ENCODE results near the gene RHD. TPM values are rescaled to one million over a fixed set of nuclear protein-coding genes. Genes with fewer than 3 reads are reported as not detected.
"Not testable (repeated sequence)": the region's sequence is repeated elsewhere in the genome, so short reads cannot be mapped to it uniquely, and the experiment has no call there.

Gene RHD
- total RNA-seq, 1 experiment from 2014 or later: not detected

- no peak overlapping the region for H3K27ac ChIP-seq (ENCODE audit: low read depth, low read length, poor library complexity, severe bottlenecking)
- H3K36me3 ChIP-seq (ENCODE audit: insufficient read depth, low read length, poor library complexity, severe bottlenecking): peaks cover 17% of the 10 kb centered on the region
- TF ChIP-seq EZH2 (IDR thresholded peaks at IDR 0.05; ENCODE audit: borderline replicate concordance, low read depth, low read length, poor library complexity, severe bottlenecking): no peak
- TF ChIP-seq, protein P1, sequence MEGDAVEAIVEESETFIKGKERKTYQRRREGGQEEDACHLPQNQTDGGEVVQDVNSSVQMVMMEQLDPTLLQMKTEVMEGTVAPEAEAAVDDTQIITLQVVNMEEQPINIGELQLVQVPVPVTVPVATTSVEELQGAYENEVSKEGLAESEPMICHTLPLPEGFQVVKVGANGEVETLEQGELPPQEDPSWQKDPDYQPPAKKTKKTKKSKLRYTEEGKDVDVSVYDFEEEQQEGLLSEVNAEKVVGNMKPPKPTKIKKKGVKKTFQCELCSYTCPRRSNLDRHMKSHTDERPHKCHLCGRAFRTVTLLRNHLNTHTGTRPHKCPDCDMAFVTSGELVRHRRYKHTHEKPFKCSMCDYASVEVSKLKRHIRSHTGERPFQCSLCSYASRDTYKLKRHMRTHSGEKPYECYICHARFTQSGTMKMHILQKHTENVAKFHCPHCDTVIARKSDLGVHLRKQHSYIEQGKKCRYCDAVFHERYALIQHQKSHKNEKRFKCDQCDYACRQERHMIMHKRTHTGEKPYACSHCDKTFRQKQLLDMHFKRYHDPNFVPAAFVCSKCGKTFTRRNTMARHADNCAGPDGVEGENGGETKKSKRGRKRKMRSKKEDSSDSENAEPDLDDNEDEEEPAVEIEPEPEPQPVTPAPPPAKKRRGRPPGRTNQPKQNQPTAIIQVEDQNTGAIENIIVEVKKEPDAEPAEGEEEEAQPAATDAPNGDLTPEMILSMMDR (conservative IDR thresholded peaks at IDR 0.05; ENCODE audit: low read depth, low read length): no peak
- intact Hi-C loops (cut with micrococcal nuclease; ENCODE audit: unreplicated experiment): no loop called here
- H3K4me3 ChIP-seq (ENCODE audit: low read depth, low read length, poor library complexity, severe bottlenecking): no peak overlapping the region
- no peak for DNase-seq (ENCODE audit: low spot score)
- H3K27me3 ChIP-seq (replicated peaks; ENCODE audit: insufficient read depth, low read depth, low read length, poor library complexity): no peaks in the 10 kb centered on the region
- POLR2A ChIA-PET (ENCODE audit: low non-redundant PET): no interaction called here
- CTCF ChIA-PET: no interaction called here
- H3K9me3 ChIP-seq (ENCODE audit: low read depth, low read length, poor library complexity, severe bottlenecking): no peaks in the 10 kb centered on the region
- TSS peak; percentile 80 for BruUV-seq (replicated peaks)
- H3K4me1 ChIP-seq (ENCODE audit: insufficient read depth, low read length, poor library complexity, severe bottlenecking): no peaks in the 10 kb centered on the region
Measured at GRCh38 chr1:25361901-25362300, 89.6 kb downstream of the RHD start.

DNA sequence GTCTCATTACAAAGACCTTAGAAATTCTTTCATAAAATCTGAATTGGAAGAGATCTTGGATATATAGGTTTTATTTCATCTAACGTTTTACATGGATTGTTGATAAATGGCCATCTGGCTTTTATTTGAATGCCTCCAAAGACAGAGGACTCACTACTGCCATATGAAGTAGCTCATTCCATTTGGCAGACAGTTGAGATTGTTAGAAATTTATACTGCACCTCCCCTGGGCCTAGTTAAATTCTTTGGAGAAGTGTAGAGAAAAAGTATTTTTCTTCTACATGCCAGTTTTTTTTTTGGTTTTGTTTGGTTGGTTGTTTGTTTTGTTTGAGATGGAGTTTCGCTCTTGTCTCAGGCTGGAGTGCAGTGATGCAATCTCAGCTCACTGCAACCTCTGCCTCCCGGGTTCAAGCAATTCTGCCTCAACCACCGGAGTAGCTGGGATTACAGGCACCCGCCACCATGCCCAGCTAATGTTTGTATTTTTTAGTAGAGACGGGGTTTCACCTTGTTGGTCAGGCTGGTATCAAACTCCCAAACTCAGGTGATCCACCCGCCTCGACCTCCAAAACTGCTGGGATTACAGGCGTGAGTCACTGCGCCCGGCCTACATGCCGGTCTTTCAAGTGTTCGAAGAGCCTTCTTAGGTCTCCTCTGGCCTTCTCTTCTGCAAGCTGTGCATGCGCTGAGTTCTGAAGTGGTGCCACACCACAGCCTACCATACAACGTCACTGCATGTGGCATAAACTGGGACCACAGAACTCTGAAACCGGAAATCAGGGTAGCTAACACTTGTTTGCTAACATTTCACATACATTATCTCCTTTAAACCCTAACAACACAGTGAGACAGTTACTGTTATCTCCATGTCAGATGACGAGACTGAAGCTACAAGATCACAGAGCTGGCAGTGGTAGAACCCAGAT lies 90.6 kb downstream of the RHD start:
- peaks cover 12% of the 10 kb centered on the region for H3K36me3 ChIP-seq (ENCODE audit: insufficient read depth, low read length, poor library complexity, severe bottlenecking)
- BruUV-seq (replicated peaks); H3K9me3 ChIP-seq (ENCODE audit: low read depth, low read length, poor library complexity, severe bottlenecking); H3K27ac ChIP-seq (ENCODE audit: low read depth, low read length, poor library complexity, severe bottlenecking); H3K4me3 ChIP-seq (ENCODE audit: low read depth, low read length, poor library complexity, severe bottlenecking); DNase-seq (ENCODE audit: low spot score); CTCF ChIA-PET; POLR2A ChIA-PET (ENCODE audit: low non-redundant PET); H3K4me1 ChIP-seq (ENCODE audit: insufficient read depth, low read length, poor library complexity, severe bottlenecking); intact Hi-C loops (cut with micrococcal nuclease; ENCODE audit: unreplicated experiment); H3K27me3 ChIP-seq (replicated peaks; ENCODE audit: insufficient read depth, low read depth, low read length, poor library complexity): not testable (repeated sequence)

- Histone ChIP-seq H3K27me3 (replicated peaks; ENCODE audit: insufficient read depth, low read depth, low read length, poor library complexity) (no peaks in the 10 kb centered on the region), H3K27ac (ENCODE audit: low read depth, low read length, poor library complexity, severe bottlenecking) (no peak overlapping the region), H3K4me1 (ENCODE audit: insufficient read depth, low read length, poor library complexity, severe bottlenecking) (peaks cover 9% of the 10 kb centered on the region), H3K9me3 (ENCODE audit: low read depth, low read length, poor library complexity, severe bottlenecking) (no peaks in the 10 kb centered on the region), H3K36me3 (ENCODE audit: insufficient read depth, low read length, poor library complexity, severe bottlenecking) (no peaks in the 10 kb centered on the region), H3K4me3 (ENCODE audit: low read depth, low read length, poor library complexity, severe bottlenecking) (no peak overlapping the region)
- ChIA-PET CTCF (no interaction called here), POLR2A (ENCODE audit: low non-redundant PET) (no interaction called here)
- no TSS peak for BruUV-seq (replicated peaks)
- TF ChIP-seq EZH2 (IDR thresholded peaks at IDR 0.05; ENCODE audit: borderline replicate concordance, low read depth, low read length, poor library complexity, severe bottlenecking): no peak
- TF ChIP-seq, protein P1 (conservative IDR thresholded peaks at IDR 0.05; ENCODE audit: low read depth, low read length): no peak
- DNase-seq (ENCODE audit: low spot score): no peak
- intact Hi-C loops (cut with micrococcal nuclease; ENCODE audit: unreplicated experiment): no loop called here
Measured at GRCh38 chr1:25369241-25369640, 96.9 kb downstream of the RHD start.

GRCh38 chr1:25369691-25370271 lies 97.5 kb downstream of the RHD start:
- POLR2A ChIA-PET (ENCODE audit: low non-redundant PET); intact Hi-C loops (cut with micrococcal nuclease; ENCODE audit: unreplicated experiment); H3K36me3 ChIP-seq (ENCODE audit: insufficient read depth, low read length, poor library complexity, severe bottlenecking); H3K9me3 ChIP-seq (ENCODE audit: low read depth, low read length, poor library complexity, severe bottlenecking); H3K4me3 ChIP-seq (ENCODE audit: low read depth, low read length, poor library complexity, severe bottlenecking); H3K27me3 ChIP-seq (replicated peaks; ENCODE audit: insufficient read depth, low read depth, low read length, poor library complexity); H3K27ac ChIP-seq (ENCODE audit: low read depth, low read length, poor library complexity, severe bottlenecking); H3K4me1 ChIP-seq (ENCODE audit: insufficient read depth, low read length, poor library complexity, severe bottlenecking); DNase-seq (ENCODE audit: low spot score); CTCF ChIA-PET; BruUV-seq (replicated peaks): not testable (repeated sequence)

GRCh38 chr1:25371757-25372156 lies 99.4 kb downstream of the RHD start:
- POLR2A ChIA-PET (ENCODE audit: low non-redundant PET); H3K27ac ChIP-seq (ENCODE audit: low read depth, low read length, poor library complexity, severe bottlenecking); BruUV-seq (replicated peaks); H3K36me3 ChIP-seq (ENCODE audit: insufficient read depth, low read length, poor library complexity, severe bottlenecking); H3K4me1 ChIP-seq (ENCODE audit: insufficient read depth, low read length, poor library complexity, severe bottlenecking); H3K9me3 ChIP-seq (ENCODE audit: low read depth, low read length, poor library complexity, severe bottlenecking); H3K27me3 ChIP-seq (replicated peaks; ENCODE audit: insufficient read depth, low read depth, low read length, poor library complexity); intact Hi-C loops (cut with micrococcal nuclease; ENCODE audit: unreplicated experiment); H3K4me3 ChIP-seq (ENCODE audit: low read depth, low read length, poor library complexity, severe bottlenecking): not testable (repeated sequence)
- CTCF ChIA-PET: interaction anchor here (0.6 kb wide), 1 partner anchor 463 kb away, joined by 3 read pairs; no protein-coding TSS in a partner anchor
- peak; percentile 71 for DNase-seq (ENCODE audit: low spot score)

- H3K27me3 ChIP-seq (replicated peaks; ENCODE audit: insufficient read depth, low read depth, low read length, poor library complexity); H3K27ac ChIP-seq (ENCODE audit: low read depth, low read length, poor library complexity, severe bottlenecking); H3K36me3 ChIP-seq (ENCODE audit: insufficient read depth, low read length, poor library complexity, severe bottlenecking); intact Hi-C loops (cut with micrococcal nuclease; ENCODE audit: unreplicated experiment); H3K4me1 ChIP-seq (ENCODE audit: insufficient read depth, low read length, poor library complexity, severe bottlenecking); BruUV-seq (replicated peaks); H3K9me3 ChIP-seq (ENCODE audit: low read depth, low read length, poor library complexity, severe bottlenecking); H3K4me3 ChIP-seq (ENCODE audit: low read depth, low read length, poor library complexity, severe bottlenecking); DNase-seq (ENCODE audit: low spot score); POLR2A ChIA-PET (ENCODE audit: low non-redundant PET); CTCF ChIA-PET: not testable (repeated sequence)
Measured at GRCh38 chr1:25378367-25378766, 106.1 kb downstream of the RHD start.
